HG03457 (cell line): ENCODE measurements around the gene COBL.

Experiments used
- ATAC-seq: cut with Tn5 transposase; IDR thresholded peaks from one replicate; pipeline ENCODE4 v1.9.1; 2021; ENCODE audit warnings: moderate number of reproducible peaks; ENCODE audit not compliant: unreplicated experiment

Gene COBL

GRCh38 chr7:50978633-50979215, 337.9 kb downstream of the COBL start:
- ATAC-seq, result no peak

DNA sequence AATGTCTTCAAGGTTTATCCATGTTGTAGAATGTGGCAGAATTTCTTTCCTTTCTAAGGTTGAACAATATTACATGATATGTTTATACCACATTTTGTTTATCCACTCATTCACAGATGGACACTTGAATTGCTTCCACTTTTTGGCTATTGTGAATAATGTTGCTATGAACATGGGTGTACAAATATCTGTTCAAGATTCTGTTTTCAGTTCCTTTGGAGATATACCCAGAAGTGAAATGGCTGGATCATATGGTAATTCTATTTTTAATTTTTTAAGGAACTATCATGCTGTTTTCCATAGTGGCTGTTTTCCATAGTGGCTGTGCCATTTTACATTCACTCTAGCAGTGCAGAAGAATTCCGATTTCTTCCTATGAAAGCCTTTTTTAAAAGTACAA, 339.2 kb downstream of the COBL start:
- no peak for ATAC-seq

GRCh38 chr7:50976064-50976463, 340.5 kb downstream of the COBL start:
- no peak for ATAC-seq

GRCh38 chr7:50974240-50974639, 342.4 kb downstream of the COBL start:
- no peak for ATAC-seq

DNA sequence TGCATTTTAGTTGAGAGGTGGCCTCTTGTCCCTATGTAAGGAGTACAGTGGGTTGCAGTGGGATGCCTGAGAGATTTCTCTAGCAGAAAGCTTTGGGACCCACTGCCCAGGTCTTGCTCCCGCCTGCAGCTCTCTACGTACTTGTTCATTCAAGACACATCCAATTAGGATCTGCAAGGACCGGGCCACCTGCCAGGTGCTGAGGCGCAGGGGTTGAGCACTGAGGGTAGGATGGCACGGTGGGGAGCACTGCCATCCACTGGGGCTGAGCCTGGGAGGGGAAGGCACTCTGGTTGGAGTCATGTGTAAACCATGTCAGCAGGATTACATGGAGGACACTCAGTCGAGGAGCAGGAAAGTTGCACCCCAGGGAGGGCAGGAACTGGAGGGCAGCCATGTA, 342.8 kb downstream of the COBL start:
- ATAC-seq, result no peak

GRCh38 chr7:50970092-50970491, 346.5 kb downstream of the COBL start:
- no peak for ATAC-seq
